HG02571 (cell line): ENCODE measurements around the gene GPC5.
"Not testable (repeated sequence)": the region's sequence is repeated elsewhere in the genome, so short reads cannot be mapped to it uniquely, and the experiment has no call there.

Experiments
- ATAC-seq: cut with Tn5 transposase; IDR thresholded peaks from one replicate; pipeline ENCODE4 v1.9.1; 2021; ENCODE audit warnings: mild to moderate bottlenecking, moderate library complexity; ENCODE audit not compliant: unreplicated experiment

The GPC5 gene

GRCh38 chr13:92510416-92510815 lies 1112.0 kb downstream of the GPC5 start:
- ATAC-seq, result no peak

GRCh38 chr13:92512852-92513251 lies 1114.4 kb downstream of the GPC5 start:
- ATAC-seq, result no peak

DNA sequence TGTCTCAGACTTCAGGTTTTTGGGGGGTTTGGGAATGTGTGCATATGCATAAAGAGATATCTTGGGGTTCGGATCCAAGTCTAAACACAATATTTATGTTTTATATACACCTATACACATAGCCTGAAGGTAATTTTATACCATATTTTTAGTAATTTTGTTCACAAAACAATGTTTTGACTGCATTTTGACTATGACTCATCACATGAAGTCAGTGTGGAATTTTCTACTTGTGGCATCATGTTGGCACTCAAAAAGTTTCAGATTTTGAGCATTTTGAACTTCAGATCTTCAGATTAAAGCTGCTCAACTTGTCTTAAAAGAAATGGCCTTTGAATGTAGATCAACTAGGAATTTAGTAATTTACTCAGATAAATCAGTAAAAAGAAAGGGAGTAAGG lies 1115.3 kb downstream of the GPC5 start:
- no peak for ATAC-seq

GRCh38 chr13:92514420-92515125 lies 1116.2 kb downstream of the GPC5 start:
- no peak for ATAC-seq

DNA sequence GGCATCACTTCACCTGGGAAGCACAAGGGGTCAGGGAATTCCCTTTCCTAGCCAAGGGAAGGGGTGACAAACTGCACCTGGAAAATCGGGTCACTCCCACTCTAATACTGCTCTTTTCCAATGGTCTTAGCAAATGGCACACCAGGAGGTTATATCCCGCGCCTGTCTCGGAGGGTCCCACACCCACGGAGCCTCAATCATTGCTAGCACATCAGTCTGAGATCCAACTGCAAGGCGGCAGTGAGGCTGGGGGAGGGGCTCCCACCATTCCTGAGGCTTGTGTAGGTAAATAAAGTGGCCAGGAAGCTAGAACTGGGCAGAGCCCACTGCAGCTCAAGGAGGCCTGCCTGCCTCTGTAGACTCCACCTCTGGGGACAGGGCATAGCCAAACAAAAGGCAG lies 1118.5 kb downstream of the GPC5 start:
- ATAC-seq, result not testable (repeated sequence)

- ATAC-seq, result not testable (repeated sequence)
Observed at GRCh38 chr13:92518622-92519021, 1120.2 kb downstream of the GPC5 start.

- no peak for ATAC-seq
Observed at GRCh38 chr13:92530364-92530763, 1131.9 kb downstream of the GPC5 start.

DNA sequence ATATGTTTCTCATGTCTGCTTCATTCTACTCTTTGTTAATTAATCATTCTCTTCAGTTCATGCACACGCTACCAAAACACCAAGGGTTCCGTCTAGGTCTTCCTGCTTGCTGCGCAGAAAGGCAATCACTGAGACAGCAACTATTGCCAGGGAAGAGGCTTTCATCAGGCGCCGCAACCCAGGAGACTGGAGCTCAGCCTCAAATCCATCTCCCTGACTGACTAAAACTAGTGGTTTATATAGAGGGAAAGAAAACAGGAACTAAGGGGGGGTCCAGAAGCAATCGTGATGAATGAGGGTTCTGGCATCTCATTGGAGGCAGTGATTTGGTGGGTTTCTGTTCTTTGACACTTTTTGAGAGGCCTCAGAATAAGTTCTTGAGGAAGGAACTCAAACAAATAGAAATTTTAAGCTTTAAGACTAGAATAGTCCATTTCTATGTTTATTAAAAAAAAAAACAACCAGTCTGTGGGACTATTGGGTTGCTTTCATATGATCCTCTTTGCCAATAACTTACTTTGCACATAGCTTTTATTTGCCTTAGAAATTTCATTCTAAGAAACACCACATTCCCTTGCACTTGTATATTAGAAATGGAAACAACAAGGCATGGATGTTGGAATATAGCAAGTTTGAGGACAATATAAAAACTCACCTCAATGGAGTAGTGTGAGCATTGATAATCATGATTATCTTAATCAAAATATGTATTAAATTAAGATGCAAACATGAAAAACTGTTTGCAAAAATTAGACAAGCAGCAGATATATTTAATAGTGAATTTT lies 1137.0 kb downstream of the GPC5 start:
- no peak for ATAC-seq

GRCh38 chr13:92537471-92537870 lies 1139.0 kb downstream of the GPC5 start:
- ATAC-seq, result no peak

DNA sequence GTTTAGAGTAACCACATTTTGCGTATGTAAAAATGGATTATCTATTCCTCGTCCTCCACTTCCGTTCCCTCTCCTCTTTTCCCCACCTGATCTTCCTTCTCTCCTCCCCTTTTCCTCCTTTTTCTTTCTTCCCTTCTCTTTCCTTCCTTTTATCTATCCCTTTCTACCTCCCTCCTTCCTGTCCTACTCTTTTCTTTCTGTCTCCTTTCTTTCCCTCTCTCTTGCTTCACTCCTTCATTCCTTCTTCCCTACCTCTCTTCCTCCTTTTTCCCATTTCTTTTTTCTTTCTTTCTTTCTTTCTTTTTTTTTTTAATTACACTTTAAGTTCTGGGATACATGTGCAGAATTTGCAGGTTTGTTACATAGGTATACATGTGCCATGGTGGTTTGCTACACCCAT lies 1139.7 kb downstream of the GPC5 start:
- no peak for ATAC-seq

DNA sequence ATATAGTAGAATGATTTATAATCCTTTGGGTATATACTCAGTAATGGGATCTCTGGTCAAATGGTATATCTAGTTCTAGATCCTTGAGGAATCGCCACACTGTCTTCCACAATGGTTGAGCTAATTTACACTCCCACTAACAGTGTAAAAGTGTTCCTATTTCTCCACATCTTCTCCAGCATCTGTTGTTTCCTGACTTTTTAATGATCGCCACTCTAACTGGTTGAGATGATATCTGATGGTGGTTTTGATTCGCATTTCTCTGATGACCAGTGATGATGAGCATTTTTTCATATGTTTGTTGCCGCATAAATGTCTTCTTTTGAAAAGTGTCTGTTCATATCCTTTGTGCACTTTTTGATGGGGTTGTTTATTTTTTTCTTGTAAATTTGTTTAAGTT lies 1140.7 kb downstream of the GPC5 start:
- ATAC-seq, result not testable (repeated sequence)

DNA sequence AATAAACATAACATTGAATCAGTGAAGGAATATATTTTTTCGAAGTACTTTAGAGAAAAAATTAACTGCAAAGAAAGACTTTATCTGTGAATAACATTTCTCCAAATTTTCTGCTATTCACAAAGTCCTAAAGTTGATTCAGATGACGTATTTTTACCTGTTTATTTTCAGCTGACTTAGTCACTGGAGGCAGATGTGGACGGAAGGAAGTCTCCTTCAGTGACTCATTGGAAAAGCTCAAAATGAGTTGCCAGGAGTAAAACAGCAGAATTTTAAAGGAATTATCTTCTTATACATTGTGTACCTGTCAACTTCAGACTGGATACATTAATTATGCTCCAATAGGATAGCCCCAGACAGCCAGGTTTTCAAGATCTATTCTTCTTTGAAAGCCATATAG lies 1148.8 kb downstream of the GPC5 start:
- ATAC-seq, result no peak

GRCh38 chr13:92549276-92549675 lies 1150.9 kb downstream of the GPC5 start:
- no peak for ATAC-seq

DNA sequence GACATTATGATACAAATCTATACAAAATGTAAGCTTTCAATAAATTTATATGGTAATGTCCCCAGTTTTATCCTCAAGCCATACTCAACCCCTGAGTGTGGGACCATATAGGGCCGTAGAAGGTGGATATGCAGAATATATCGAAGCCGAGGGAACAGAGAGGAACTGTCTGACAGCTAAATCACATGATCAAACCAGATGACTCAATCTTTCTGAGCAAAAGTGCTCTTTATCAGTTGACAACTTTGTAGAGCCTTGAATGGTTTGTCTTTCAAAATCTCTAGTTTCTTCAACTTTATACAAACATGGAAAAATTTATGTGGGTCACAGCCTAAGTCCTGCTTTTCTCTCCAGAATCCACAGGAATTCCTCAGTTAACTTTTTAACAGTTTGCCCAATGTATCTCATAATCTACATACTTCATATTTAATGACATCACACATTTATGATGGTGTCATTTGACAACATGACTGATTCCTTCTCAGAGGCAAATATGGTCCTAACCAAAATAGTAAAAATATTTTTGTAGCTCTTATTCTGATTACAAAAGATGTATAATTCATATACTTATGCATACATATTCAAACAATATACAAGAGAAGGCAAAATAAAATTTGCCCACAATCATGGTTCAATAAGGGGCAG lies 1155.2 kb downstream of the GPC5 start:
- ATAC-seq, result no peak

DNA sequence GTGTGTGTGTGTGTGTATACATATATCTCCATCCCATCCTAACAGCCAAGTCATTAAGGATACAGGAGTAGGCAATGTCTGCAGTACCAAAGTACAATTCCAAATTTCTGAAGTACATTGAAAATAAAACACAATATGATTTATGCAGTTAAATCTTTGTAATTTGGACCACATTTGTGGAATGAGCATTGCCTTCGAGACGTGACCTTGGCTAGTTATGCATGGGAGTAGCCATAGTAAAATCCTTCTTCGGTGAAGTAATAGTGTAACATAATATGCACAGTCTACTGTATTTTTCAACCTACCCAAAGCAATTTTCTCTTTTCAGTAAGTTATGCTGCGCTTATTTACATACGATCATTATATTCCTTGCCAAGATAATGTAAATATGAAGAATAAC lies 1162.5 kb downstream of the GPC5 start:
- ATAC-seq, result no peak

GRCh38 chr13:92564942-92565341 lies 1166.5 kb downstream of the GPC5 start:
- no peak for ATAC-seq

DNA sequence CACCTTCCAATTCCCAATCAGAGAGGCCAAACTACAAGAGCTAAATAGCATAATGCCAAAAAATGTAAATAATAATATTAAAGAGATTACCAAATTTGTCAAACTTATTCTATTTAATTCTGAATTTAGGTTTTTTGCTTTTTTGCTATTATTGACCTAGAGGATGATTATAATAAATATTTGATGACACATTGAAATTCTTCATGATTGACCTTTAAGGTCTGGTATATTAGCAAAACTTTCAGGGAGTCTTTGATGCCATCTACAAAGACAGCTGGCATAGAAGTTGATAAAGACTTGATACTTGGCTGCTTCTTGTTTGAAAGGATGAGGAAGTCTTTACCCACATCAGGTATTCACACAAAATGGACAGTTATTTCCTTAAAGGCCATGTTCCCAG lies 1168.3 kb downstream of the GPC5 start:
- no peak for ATAC-seq

DNA sequence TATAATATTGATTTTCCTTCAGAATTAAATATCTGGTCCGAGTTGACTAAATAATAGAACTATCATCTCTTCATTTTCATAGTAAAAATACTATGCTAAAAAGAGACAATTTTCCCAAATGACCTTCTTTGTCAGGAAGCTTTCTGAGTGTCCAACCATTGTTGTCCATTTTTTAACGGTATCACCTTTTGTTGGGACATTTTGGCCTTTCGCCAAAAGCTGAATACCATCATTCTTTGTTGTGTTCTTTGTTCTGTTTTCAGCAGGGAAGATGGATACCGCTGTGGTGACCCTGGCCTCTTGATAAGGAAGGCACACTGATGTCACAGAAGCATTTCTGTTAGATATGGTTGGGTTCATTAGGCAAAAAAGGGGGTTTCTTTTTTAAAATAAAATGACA lies 1173.8 kb downstream of the GPC5 start:
- ATAC-seq, result no peak

GRCh38 chr13:92573467-92574057 lies 1175.1 kb downstream of the GPC5 start:
- ATAC-seq, result no peak

DNA sequence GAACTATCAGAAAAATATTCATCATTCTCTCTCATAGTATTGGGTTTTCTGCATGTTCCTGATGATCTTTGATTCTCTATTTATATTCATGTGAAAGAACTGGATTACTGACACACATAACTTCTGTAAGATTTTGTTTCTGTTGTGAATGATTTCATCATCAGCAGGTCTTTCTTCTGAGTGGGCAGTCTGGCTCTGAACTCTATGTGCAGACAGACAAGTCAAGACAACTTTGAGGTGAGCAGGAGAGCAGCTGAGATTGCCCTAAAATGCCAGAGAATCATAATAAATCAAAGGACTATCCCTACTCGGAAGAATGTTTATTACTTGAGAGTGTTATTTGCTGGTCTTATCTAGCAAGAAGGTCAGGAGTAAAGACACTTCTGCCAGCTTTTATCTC lies 1176.1 kb downstream of the GPC5 start:
- ATAC-seq, result no peak

DNA sequence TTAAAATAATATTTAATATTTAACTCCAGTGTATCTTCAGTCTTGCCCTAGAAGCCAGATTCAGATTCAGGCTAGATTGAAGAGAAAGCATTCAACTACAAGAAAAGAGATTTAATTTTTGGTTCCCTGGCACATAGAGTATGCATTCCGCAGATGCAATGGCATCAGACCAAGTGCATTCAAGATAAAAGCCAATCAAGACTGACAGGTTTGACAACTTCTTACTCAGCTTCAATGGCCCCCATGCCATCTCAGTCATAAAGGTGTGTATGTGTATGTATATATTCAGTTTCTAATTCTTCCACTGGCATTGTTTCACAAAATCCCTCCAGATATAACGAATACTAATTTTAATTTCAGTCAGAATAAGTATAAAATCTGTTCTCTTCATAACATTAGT lies 1177.4 kb downstream of the GPC5 start:
- ATAC-seq, result no peak

DNA sequence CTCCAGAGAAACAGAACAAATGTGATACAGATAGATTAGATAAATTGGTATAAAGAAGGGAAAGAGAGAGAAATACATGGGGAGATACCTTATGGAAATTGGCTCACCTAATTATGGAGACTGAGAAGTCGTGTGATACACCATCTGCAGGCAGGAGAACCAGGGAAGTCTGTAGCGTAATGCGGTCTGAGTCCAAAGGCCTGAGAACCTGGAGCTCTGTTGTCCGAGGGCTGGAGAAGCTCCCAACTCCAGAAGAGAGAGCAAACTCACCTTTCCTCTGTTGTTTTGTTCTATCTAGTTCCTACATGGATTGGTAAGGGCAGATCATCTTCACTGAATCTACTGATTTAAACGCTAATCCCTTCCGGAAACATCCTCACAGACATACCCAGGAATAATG lies 1179.9 kb downstream of the GPC5 start:
- no peak for ATAC-seq
